ENCODE measurements around the gene NEAT1. TPM values are rescaled to one million over a fixed set of nuclear protein-coding genes. Genes with fewer than 3 reads are reported as not detected.
A peak's percentile ranks its signal among the peaks of the same experiment; 100 is the strongest.

The NEAT1 gene
- total RNA-seq, 6 donors from 2014 or later = 245 to 3,084 (median 1,019) TPM

DNA sequence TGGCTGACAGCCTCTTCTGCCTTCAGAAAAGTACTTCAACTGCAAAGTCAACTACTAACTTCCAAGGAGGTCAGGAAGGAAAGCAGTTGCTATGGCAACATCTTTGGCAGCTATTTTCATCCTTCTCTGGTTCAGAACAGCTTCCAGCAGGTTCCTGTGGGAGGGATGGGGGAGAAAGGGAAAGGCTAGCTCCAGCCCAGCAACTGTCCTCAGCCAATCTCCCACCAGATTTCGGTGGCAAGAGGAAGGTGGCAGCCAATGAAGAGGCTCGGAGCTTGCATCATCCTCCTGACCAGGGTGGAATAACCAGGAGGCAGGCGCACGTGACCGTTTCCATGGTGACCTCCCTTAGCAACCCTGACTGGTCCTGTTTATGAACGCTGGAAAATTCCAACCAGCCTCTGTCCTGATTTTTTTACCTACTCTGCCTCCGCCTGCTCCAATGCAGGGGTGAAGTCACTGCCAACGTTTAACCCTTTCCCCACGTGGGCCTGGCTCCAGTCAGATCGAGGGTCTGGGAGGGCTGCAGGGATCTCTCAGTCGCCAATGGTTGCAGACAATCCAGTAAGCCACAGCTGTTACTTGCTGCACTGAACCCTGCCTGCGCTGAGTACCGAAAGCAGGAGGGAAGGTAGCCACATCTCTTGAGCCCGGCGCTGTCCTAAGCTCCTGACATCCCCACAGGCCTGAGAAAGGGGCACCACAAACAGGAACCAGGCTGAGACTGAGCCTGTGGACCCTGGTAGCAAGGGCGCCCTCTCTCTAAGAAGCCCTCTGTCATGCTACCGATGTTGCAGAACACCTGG lies 65.1 kb downstream of the NEAT1 start:
- H3K36me3 ChIP-seq = no peaks in the 10 kb centered on the region
- peak overlapping the region in 1 of 4 donors; percentile 16 for H3K4me3 ChIP-seq
- WGBS, 2 donors = 7 to 10% methylated on average over 12 to 17 of the region's 17 CpGs
- peak overlapping the region; percentile 90 to 99 (median 96) for H3K27ac ChIP-seq
- no peaks in the 10 kb centered on the region for H3K27me3 ChIP-seq
- H3K4me1 ChIP-seq = peaks cover 59 to 64% (median 61%) of the 10 kb centered on the region in 4 donors
- DNase-seq (peak in 1 of 2 donors; percentile 100), ATAC-seq (ENCODE audit: low FRiP score in 2 of 2) (peak; percentile 92 to 94)
- H3K9me3 ChIP-seq = no peaks in the 10 kb centered on the region
- TF ChIP-seq, protein P1, sequence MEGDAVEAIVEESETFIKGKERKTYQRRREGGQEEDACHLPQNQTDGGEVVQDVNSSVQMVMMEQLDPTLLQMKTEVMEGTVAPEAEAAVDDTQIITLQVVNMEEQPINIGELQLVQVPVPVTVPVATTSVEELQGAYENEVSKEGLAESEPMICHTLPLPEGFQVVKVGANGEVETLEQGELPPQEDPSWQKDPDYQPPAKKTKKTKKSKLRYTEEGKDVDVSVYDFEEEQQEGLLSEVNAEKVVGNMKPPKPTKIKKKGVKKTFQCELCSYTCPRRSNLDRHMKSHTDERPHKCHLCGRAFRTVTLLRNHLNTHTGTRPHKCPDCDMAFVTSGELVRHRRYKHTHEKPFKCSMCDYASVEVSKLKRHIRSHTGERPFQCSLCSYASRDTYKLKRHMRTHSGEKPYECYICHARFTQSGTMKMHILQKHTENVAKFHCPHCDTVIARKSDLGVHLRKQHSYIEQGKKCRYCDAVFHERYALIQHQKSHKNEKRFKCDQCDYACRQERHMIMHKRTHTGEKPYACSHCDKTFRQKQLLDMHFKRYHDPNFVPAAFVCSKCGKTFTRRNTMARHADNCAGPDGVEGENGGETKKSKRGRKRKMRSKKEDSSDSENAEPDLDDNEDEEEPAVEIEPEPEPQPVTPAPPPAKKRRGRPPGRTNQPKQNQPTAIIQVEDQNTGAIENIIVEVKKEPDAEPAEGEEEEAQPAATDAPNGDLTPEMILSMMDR (IDR thresholded peaks at IDR 0.05) = peak in 1 of 6 experiments; percentile 4
- TF ChIP-seq EP300 (IDR thresholded peaks at IDR 0.05) (peak in 1 of 4 donors; percentile 91), POLR2AphosphoS5 (IDR thresholded peaks at IDR 0.05) (peak; percentile 73 to 75), POLR2A (IDR thresholded peaks at IDR 0.05) (peak in 1 of 4 donors; percentile 23)

DNA sequence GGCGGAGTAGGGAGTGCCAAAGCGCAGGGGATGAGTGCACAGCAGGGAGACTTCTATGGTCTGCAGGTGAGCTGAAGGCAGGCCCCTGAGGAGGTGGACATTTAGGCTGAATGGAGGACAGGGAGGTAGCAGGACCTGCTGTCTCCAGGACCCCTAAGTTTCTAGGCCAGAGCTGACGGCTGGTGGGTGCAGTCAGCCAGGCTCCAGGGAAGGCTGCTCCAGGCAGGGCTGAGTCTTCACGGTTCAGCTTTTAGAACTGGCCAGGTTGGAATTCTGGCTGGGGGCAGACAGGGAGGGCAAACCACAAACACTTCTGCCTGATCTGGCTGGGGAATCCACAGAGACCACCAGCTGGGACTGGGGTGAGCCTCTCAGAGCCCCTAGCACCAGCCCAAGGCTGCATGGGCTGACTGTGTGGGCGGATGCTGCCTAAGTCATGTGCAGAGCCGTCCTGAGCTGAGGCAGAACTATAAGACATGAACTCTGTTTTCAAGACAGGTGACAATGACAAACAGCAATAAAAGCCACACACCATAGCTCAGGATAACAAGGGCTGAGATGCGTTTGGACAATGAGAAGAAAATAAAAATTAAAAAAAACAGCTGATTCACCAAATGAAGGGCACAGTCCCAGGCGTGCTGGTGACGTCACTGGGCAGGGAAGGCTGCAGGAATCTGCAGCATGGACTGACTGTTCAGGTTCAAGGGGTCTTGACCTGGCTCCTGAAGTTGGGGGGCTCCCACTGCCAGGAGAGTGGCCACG lies 65.9 kb downstream of the NEAT1 start:
- Histone ChIP-seq H3K27ac (peak overlapping the region; percentile 90 to 99 (median 96)), H3K4me3 (peak overlapping the region in 1 of 4 donors; percentile 16), H3K4me1 (peaks cover 66 to 72% (median 69%) of the 10 kb centered on the region in 4 donors), H3K36me3 (no peaks in the 10 kb centered on the region), H3K27me3 (no peaks in the 10 kb centered on the region), H3K9me3 (no peaks in the 10 kb centered on the region)
- 39 to 53% methylated on average over 6 to 8 of the region's 10 CpGs for WGBS, 2 donors
- DNase-seq (no peak), ATAC-seq (ENCODE audit: low FRiP score in 2 of 2) (no peak)
- TF ChIP-seq EP300 (IDR thresholded peaks at IDR 0.05) = no peak
- no peak for TF ChIP-seq POLR2AphosphoS5 (IDR thresholded peaks at IDR 0.05)
- TF ChIP-seq POLR2A (IDR thresholded peaks at IDR 0.05) = no peak
- TF ChIP-seq, protein P1 (IDR thresholded peaks at IDR 0.05) = no peak

DNA sequence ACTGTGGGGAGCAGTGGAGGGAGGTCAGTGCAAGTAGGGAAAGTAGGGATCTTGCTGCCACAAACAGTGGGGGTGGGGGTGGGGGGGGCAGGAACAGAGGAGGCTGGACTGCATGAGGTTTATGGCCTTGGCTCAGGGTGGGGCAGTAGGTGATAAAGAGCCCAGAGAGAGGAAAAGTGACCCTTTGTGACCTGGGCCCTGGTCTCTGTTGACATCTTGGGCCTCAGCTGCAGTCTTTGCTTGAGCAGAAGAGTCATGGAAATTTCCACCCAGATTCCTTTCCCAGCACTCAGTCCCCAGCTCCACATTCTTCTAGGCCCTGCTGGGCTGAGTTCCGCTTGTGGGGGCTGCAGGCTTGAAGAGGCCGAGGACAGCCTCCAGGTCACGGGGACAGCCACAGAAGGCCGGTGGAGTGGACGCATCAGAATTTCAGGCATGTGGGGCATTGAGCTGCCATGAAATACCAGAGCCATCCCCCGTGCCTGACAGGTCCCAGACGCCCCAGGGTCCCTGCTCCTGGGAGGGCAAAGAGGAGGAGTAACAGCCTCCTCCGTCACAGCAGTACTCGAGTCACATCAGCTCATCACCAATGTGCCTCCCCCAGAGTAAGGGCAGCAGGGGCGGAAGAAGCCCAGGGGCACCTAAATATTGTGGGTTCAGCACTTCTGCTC lies 66.6 kb downstream of the NEAT1 start:
- 70 to 80% methylated on average over 6 to 10 of the region's 10 CpGs for WGBS, 2 donors
- no peak overlapping the region for H3K4me3 ChIP-seq
- ATAC-seq (ENCODE audit: low FRiP score in 2 of 2) = peak in 1 of 2 donors; percentile 2

DNA sequence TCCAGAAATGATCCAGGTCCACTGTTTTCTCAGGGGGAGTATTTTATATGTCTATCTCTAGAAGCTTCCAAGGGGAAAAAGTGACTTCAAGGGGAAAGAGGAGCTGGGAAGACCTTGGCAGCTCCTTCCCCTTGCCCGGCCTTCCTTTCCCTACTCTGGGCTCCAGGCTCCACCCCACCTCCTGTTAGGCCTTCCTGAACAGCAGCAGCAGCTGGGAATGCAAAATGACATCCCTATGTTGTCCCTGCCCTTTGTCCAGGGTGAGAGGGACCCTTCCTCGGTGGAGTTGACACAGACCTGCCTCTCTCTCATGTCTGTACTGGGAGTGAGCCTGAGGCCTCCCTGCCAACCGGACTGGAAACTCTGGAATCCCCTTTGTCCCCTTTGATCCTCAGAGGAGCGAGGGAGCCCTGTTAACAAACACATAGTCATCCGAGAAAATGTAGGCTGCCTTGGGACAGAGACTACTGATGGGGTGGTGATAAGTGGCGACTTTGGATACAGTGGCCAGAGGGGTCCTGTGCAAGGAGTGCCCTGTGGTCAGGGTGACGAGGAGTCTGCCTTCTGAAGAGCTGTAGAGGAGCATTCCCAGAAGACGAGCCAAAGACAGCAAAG lies 67.2 kb downstream of the NEAT1 start:
- Histone ChIP-seq H3K36me3 (no peaks in the 10 kb centered on the region), H3K4me3 (no peak overlapping the region), H3K4me1 (peaks cover 80 to 84% (median 82%) of the 10 kb centered on the region in 4 donors), H3K9me3 (no peaks in the 10 kb centered on the region), H3K27me3 (no peaks in the 10 kb centered on the region), H3K27ac (peak overlapping the region; percentile 90 to 99 (median 96))
- DNase-seq = no peak
- 47 to 58% methylated on average over 7 to 8 of the region's 8 CpGs for WGBS, 2 donors
- TF ChIP-seq EP300 (IDR thresholded peaks at IDR 0.05) (no peak), POLR2AphosphoS5 (IDR thresholded peaks at IDR 0.05) (no peak), POLR2A (IDR thresholded peaks at IDR 0.05) (no peak)
- TF ChIP-seq, protein P1 (IDR thresholded peaks at IDR 0.05) = no peak
- ATAC-seq (ENCODE audit: low FRiP score in 2 of 2) = no peak

More for the DNA sequence above, 66.6 kb downstream of the NEAT1 start:
- peaks cover 74 to 79% (median 76%) of the 10 kb centered on the region in 4 donors for H3K4me1 ChIP-seq
- no peaks in the 10 kb centered on the region for H3K9me3 ChIP-seq
- no peaks in the 10 kb centered on the region for H3K27me3 ChIP-seq
- DNase-seq = no peak
- peak overlapping the region; percentile 90 to 99 (median 96) for H3K27ac ChIP-seq
- TF ChIP-seq, protein P1 (IDR thresholded peaks at IDR 0.05) = no peak
- no peak for TF ChIP-seq EP300 (IDR thresholded peaks at IDR 0.05)
- TF ChIP-seq POLR2AphosphoS5 (IDR thresholded peaks at IDR 0.05) = peak; percentile 42 to 55
- TF ChIP-seq POLR2A (IDR thresholded peaks at IDR 0.05) = peak in 1 of 4 donors; percentile 15
- H3K36me3 ChIP-seq = no peaks in the 10 kb centered on the region
